HG03095 (cell line): ENCODE results near the gene FAM221B.

Source experiments
- ATAC-seq: cut with Tn5 transposase; IDR thresholded peaks from one replicate; pipeline ENCODE4 v1.9.1; 2021; ENCODE audit warnings: moderate library complexity; ENCODE audit not compliant: unreplicated experiment

FAM221B gene

DNA sequence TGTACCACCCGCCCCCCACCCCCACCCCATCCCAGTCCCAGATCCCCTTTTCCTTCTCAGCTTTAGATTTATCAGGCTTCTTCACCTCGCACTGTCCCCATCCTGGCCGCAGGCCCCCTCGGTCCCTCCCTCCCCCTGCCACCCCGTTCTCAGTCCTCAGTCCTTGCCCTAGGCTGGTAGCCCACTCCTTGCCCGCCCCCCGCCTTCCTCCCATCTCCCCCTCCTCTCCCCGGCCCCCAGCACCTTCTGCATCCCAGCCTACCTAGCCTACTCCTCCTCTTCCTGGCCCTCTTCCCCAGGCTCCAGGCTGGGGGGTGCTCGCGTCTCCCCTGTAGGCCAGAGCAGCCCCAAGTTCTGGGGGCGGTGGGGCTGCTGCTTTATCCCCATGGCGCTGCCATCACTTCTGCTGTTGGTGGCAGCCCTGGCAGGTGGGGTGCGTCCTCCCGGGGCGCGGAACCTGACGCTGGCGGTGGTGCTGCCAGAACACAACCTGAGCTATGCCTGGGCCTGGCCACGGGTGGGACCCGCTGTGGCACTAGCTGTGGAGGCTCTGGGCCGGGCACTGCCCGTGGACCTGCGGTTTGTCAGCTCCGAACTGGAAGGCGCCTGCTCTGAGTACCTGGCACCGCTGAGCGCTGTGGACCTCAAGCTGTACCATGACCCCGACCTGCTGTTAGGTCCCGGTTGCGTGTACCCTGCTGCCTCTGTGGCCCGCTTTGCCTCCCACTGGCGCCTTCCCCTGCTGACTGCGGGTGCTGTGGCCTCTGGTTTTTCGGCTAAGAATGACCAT lies 36.3 kb downstream of the FAM221B start:
- ATAC-seq, result no peak

DNA sequence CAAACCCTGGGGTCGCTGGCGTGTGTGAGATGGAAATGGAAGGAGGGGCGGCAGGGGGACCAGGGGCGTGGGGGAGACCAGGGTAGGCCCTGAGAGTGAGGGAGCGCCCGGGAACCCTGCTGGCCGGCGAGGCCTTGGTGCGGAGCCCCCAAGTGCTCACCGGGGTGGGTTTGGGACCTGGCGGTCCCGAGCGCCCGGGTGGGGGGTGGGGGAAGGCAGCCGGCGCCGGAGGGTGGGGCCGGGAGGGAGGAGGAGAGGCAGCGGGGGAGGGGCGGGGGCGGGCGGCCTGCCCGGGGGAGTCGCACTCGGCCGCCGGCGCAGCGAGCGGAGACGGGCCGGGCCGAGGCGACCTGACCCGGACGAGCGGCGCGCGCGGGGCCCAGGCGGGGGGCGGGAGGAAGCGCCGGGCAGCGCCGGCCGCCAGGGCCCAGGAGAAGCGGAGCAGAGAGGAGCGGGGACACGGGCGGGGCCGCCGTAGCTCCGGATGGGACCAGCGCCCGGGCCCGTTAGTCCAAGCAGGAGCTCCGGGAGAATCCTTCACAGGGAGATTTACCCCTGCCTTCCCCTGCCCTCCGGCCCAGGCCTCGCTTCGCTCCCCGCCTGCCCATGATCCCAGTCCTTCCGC lies 37.1 kb downstream of the FAM221B start, which contains the start of gene NPR2:
NPR2 (plus strand) TSS at position 295 of the 625 bp plus-strand sequence. CDS start 818 bp downstream, outside the sequence.
- no peak for ATAC-seq

DNA sequence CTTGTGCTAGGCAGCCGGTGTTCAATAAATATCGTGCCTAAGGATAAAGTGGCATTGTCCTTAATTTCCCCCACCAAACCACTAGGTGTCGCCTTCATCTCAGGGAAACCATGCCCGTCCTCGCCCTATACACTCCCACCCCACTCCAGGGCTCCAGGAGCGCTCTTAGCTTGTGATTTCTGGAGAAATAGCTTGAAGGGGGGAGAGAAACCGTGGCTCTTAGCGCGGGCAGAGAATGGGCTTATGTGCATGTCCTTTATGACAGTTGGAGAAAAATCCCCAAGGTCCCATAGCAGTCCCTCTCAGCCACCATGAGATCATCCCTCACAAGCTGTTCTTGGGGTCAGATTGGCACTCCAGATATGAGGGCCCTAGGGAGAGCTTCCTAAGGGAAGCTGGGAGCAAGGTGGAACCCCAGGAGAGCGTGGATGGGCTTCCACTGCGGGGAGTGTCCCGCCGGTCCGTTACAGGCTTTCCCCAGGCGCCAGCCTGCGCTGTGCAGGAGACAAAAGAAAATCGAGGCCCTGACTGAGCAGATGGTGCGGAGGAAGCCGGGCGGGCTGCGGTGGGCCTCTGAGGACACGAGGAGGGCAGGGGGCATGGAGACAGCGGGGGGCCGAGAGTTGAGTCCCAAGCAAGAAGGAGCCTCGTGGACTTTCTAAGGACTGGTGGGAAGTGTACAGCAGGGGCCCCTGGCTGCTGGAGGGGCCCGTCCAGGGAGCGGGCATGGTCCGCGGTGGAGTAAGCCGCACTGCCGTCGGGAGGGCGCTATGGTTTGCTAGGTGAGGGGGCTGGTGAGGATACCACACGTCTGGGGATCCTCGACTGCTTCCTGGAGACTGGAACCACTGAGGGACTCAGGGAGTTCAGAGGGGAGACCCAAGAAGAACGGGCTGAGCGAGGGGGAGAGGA lies 37.9 kb downstream of the FAM221B start:
- peak; percentile 64 for ATAC-seq

DNA sequence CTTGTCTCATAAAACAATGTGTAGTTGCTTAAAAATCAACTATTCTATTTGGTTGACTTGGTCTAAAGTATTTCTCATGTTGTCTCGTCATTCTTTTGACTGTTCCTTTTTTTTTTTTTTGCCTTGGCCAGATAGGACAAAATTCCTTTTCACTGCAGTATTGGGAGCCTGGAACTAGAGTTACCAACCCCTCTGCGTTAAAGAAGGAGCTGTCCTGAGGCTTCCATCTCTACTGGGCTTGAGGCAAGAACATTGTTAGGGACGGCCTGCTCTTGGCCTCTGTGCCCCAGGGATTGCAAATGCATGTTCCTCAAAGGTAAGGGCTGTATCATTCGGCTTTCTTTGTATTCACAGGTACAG lies 38.5 kb downstream of the FAM221B start:
- no peak for ATAC-seq

DNA sequence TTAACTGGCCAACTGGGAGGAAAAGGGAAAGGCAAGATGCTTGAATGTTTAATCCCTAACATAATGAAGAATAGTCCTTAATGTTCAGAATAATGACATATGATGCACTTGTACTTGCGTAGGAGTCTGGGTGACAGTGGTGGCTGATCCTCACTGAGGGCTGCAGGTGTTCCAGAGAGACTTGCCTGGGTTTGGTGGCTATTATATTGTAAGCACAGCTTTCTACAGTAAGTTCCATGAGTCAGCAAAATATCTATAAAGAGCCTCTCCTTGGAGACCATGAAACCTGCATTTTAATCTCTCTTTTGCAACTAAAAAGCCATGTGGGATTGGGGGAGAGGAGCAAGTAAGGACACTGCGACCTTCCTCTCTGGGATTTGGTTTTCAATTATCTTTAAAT lies 39.0 kb downstream of the FAM221B start:
- ATAC-seq, result no peak

DNA sequence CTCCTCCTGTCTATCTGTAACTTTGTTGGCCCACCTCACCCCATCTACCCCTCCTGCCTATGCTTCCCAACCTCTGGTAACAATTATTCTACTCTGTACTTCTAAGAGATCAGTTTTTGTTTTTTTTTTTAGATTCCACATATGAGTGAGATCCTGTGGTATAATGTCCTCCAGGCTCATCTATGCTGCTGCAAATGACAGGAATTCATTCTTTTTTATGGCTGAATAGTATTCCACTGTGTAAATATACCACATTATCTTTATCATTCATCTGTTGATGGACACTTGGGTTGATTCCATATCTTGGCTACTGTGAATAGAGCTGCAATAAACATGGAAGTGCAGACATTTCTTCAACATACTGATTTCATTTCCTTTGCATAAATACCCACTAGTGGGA lies 45.1 kb downstream of the FAM221B start:
- ATAC-seq, result no peak

DNA sequence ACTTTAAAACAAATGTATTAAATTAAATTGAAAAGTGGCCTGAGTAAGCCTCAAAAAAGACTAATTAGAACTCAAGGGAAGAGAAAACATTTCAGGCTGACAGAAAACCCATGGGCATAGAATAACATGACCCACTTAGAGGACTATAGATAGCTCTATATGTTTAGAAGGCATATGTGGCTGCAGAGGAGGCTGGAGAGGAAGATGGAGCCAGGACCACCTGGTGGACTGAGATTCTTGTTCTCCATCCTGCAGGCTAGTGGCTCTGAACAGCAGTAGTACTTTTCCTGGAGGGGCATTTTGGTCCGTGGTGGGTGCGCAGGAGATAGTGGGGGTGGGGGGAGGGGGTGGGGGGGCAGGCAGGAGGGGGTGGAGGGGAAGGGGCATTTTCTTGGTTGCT lies 47.5 kb downstream of the FAM221B start:
- no peak for ATAC-seq

DNA sequence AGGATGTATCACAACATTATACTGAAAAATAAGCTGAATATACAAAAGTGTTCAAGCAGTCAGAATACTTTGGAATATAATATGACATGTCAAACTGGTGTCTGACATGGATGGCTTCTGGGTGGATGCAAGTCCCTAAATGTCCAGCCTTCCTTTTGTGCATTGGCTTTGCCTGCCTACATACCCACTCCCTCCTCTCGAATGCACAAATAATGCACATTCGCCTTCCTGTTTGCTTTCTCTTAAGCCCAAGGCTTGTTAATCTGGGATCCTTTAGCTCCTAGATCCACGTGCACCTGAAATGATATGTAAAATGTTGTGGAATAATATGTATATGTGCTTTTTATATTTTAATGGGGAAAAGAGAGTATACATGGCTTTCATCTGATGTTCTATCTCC lies 50.0 kb downstream of the FAM221B start:
- ATAC-seq, result no peak

DNA sequence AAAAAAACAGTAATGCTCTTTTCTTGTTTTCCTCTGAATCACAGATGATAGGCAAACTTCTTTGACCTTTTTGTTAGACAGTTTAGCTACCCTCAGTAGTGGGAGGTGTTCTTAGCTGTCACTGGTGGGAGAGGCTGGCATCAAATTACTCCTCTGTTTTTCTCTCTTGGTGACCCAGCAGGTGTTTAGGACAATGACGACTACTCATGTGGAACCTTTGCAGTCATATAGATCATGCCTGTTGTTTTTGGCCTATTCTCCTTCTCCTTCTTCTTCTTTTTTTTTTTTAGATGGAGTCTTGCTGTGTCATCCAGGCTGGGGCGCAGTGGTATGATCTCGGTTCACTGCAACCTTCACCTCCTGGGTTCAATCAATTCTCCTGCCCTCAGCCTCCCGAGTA lies 52.5 kb downstream of the FAM221B start:
- no peak for ATAC-seq

DNA sequence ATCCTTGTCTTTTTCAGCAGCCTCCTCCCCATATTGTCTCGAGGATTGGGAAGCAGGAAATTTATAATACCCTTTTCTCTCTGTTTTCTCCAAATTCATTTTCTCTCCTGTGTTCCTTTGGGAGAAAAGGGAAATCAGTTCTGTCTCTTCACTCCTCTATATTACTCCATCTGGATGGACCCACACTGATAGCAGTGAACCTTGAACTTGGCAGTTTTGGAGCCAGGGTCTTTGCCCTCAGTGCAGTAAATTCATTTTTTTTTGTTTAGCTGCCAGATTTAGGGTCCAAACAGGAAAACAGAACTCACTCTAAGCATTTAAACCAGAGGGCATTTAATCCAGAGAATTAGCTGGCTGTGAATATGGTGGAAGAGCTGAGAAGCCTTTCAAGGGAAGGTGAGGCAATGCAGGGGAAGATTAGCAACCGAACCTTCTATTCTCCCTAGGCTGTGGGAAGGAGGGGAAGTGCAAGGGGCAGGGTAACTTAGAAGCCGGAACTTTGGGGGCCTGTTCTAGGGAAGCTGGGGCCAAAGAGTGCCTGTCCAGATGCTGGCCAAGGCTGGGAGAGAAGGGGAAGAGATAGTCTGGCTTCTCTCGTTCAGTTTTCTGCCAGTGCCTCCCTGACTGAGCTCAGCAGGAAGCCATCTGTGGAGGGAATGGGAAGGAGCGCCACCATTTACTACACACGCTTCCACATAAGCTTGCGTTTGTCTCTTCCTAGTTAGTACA lies 53.5 kb downstream of the FAM221B start:
- no peak for ATAC-seq

DNA sequence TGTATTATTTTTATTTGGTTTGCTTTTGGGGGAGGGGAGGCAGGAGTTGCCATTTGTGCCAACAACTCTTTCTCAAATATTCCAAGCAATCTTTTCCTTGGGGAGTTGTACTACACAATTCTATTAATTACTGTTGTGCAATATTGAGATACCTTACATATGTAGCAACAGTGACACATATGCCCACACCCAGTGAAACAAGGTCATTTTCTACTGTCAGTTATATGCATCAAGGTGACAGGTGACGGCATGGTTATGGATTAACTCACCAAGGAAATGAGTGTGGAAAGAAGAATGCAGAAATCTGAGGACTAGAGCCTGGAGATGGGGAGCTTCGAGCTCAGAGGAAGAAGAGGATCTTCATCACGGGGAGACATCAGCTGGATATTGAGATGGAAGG lies 56.6 kb downstream of the FAM221B start:
- ATAC-seq, result no peak

DNA sequence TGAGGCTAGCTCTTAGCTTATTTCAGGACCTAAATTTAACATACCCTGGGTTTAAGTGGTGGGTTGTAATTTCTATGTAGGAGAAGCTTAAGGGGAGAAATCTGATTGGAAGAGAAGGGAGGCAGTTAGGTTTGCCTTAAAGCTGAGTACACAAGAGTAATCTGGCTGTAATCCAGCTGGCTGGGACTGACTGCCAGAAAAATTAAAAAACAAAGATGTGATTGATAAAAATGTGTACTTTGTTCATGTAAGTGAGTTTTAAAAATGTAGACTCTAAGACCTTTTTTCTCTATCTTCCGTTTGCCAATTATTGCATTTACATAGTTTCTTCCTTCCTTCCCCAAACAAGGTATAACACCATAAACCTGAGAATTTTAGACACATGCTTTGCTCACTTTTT lies 57.0 kb downstream of the FAM221B start:
- ATAC-seq, result no peak

DNA sequence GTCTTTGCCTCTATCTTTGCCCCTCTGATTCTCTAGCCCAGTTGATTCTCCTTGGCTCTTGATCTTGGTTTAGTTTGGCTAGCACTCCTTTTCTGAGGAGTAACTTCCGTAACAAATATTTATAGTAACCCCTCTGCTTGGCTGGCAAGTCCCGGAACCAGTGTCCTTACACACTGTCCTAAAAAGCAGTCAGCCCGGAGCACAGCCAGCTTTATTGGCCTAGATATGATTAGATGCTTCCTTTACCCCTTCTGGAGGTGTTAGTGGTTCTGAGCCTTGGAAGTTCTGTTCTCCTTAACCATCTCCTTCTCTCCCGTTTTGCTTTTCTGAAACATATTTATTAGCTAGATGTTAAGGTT lies 57.5 kb downstream of the FAM221B start:
- no peak for ATAC-seq

DNA sequence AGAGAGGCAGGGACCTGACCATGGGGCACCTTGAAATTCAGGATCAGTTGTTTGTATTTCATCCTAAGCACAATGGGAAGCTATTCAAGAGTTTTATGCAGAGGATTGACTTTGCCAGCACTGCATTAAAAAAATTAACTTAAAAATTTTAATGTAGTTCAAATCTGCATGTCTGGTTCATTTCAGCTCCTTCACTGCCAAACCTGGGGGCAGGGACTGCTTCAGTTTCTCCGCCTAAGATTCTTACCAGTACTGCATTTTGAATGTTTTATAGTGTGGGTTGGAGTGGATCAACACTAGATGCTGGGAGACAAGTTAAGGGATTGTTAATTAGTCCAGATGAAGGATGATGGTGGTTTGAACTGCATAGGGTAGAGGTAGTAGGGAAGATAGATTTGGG lies 58.8 kb downstream of the FAM221B start:
- ATAC-seq, result no peak

DNA sequence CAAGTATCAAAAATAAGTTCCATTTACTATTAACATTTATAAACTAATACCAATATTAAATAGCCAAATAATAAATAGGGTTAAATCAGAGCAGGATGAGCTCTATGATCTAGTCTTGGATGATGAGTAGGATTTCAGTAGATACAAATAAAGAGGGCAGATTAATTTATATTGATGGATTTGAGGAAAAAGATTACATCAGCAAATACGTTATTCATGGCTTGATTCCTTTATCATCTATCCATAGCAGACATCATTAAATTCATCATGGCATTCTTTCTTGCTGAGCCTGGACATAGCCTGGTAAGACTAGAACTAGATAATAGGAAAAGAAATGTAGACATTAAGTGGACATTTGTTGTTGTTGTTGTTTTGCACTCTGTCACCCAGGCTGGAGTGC lies 61.1 kb downstream of the FAM221B start:
- no peak for ATAC-seq

DNA sequence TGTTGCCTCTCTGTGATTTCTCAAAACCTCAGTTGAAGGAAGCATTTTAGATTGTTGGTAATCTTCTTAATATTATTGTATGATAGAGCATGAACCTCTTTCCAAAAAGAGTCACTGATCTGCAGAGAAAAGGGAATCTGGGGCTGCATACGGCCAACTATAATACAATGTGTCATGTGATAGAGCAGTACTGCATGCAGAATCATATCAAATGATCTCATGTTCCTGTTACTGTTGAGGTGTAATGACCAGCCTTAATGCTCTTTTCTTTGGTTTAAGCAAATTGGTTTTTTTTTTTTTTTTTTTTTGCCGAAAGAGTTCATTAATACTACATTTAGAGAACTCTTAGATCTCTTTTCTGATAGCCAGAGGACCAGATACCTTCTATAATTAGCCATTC lies 61.5 kb downstream of the FAM221B start:
- no peak for ATAC-seq
